NCI-H1930 (cell line): ENCODE data around the gene RIPPLY2.
"Not testable (repeated sequence)": the region's sequence is repeated elsewhere in the genome, so short reads cannot be mapped to it uniquely, and the experiment has no call there.

ENCODE experiments used
- DNase-seq, 2 experiments: peaks; one replicate each; lab custom pipeline; 2025; lab: John Stamatoyannopoulos, UW

The RIPPLY2 gene

GRCh38 chr6:83853178-83854000 is at the start of gene RIPPLY2:
Gene RIPPLY2 (plus strand): TSS chr6:83853360. CDS start chr6:83853417, 57 bp downstream.
- peak; percentile 25 to 50 for DNase-seq

- DNase-seq: not testable (repeated sequence)
Measured at GRCh38 chr6:83803492-83803891, 49.7 kb upstream of the RIPPLY2 start.

GRCh38 chr6:83804886-83805285 is 48.3 kb upstream of the RIPPLY2 start:
- no peak for DNase-seq

- no peak for DNase-seq
Measured at GRCh38 chr6:83808005-83808404, 45.2 kb upstream of the RIPPLY2 start.

- DNase-seq: no peak
Measured at GRCh38 chr6:83808926-83809325, 44.2 kb upstream of the RIPPLY2 start.

- no peak for DNase-seq
Measured at GRCh38 chr6:83812595-83812994, 40.6 kb upstream of the RIPPLY2 start.

GRCh38 chr6:83815631-83816272 is 37.4 kb upstream of the RIPPLY2 start:
- no peak for DNase-seq

GRCh38 chr6:83822629-83823169 is 30.5 kb upstream of the RIPPLY2 start:
- no peak for DNase-seq

- no peak for DNase-seq
Measured at GRCh38 chr6:83824388-83824801, 28.8 kb upstream of the RIPPLY2 start.

GRCh38 chr6:83824831-83825230 is 28.3 kb upstream of the RIPPLY2 start:
- no peak for DNase-seq

- no peak for DNase-seq
Measured at GRCh38 chr6:83827050-83827449, 26.1 kb upstream of the RIPPLY2 start.

GRCh38 chr6:83838727-83839126 is 14.4 kb upstream of the RIPPLY2 start:
- no peak for DNase-seq

- DNase-seq: no peak
Measured at GRCh38 chr6:83844170-83844569, 9.0 kb upstream of the RIPPLY2 start.

- DNase-seq: no peak
Measured at GRCh38 chr6:83846291-83846690, 6.9 kb upstream of the RIPPLY2 start.

- no peak for DNase-seq
Measured at GRCh38 chr6:83847179-83847578, 6.0 kb upstream of the RIPPLY2 start.

GRCh38 chr6:83849127-83849526 is 4.0 kb upstream of the RIPPLY2 start:
- DNase-seq: no peak

GRCh38 chr6:83849610-83850009 is 3.5 kb upstream of the RIPPLY2 start:
- DNase-seq: no peak

GRCh38 chr6:83852528-83853177 is 507 bp upstream of the RIPPLY2 start:
- no peak for DNase-seq

- DNase-seq: no peak
Measured at GRCh38 chr6:83854001-83854501, 891 bp downstream of the RIPPLY2 start.

GRCh38 chr6:83854766-83855165 is 1.6 kb downstream of the RIPPLY2 start:
- DNase-seq: no peak

- DNase-seq: peak; percentile 72 to 84
Measured at GRCh38 chr6:83859410-83860358, 6.5 kb downstream of the RIPPLY2 start, which contains the start of gene CYB5R4. Gene CYB5R4 (plus strand): TSS chr6:83859689. CDS start chr6:83859783, 94 bp downstream.
